Calu3 (cell line): ENCODE measurements around the gene CEP170. TPM values are rescaled to one million over a fixed set of nuclear protein-coding genes. Genes with fewer than 3 reads are reported as not detected.
"Not testable (repeated sequence)": the region's sequence is repeated elsewhere in the genome, so short reads cannot be mapped to it uniquely, and the experiment has no call there.

Experiments used
- BruUV-seq: library from RNA; stranded (reverse); fragments of 400-500 nt; replicated peaks from 2 replicates; lab custom pipeline; 2021; lab: Mats Ljungman, UMichigan
- CTCF ChIA-PET: fragments of 300-600 bp; sonication (Branson Sonifier 250); formaldehyde crosslinking; loops from one replicate; lab custom pipeline; 2022; ENCODE audit warnings: antibody characterized with exemption; lab: Charles Lee
- DNase-seq: peaks from one replicate; pipeline ENCODE4 v3.0.0; 2022
- H3K27ac Mint-ChIP-seq: one replicate; pipeline ENCODE4 v1.8.0; 2022; ENCODE audit warnings: mixed read lengths; ENCODE audit not compliant: unreplicated experiment
- H3K27me3 Mint-ChIP-seq: one replicate; pipeline ENCODE4 v1.8.0; 2022; ENCODE audit warnings: mixed read lengths; ENCODE audit not compliant: unreplicated experiment
- H3K36me3 Mint-ChIP-seq: one replicate; pipeline ENCODE4 v1.8.0; 2022; ENCODE audit warnings: mild to moderate bottlenecking, moderate library complexity, mixed read lengths; ENCODE audit not compliant: insufficient read depth, unreplicated experiment
- H3K4me1 Mint-ChIP-seq: one replicate; pipeline ENCODE4 v1.8.0; 2022; ENCODE audit warnings: mild to moderate bottlenecking, low read depth, mixed read lengths; ENCODE audit not compliant: unreplicated experiment
- H3K4me3 Mint-ChIP-seq: one replicate; pipeline ENCODE4 v1.8.0; 2022; ENCODE audit warnings: mild to moderate bottlenecking, low read depth, moderate library complexity, mixed read lengths; ENCODE audit not compliant: unreplicated experiment
- H3K9me3 Mint-ChIP-seq: one replicate; pipeline ENCODE4 v1.8.0; 2022; ENCODE audit warnings: low read depth, mixed read lengths; ENCODE audit not compliant: unreplicated experiment
- intact Hi-C: fragments of 100-400 bp; cut with micrococcal nuclease; formaldehyde crosslinking; loops from one replicate; pipeline ENCODE4 v1.10.0; 2022; ENCODE audit not compliant: unreplicated experiment
- total RNA-seq: library from RNA; stranded (reverse); gene quantifications from 2 replicates; pipeline ENCODE4 v1.2.3, GENCODE V29; 2022

The CEP170 gene
- total RNA-seq, 1 experiment from 2014 or later: 133 TPM

DNA sequence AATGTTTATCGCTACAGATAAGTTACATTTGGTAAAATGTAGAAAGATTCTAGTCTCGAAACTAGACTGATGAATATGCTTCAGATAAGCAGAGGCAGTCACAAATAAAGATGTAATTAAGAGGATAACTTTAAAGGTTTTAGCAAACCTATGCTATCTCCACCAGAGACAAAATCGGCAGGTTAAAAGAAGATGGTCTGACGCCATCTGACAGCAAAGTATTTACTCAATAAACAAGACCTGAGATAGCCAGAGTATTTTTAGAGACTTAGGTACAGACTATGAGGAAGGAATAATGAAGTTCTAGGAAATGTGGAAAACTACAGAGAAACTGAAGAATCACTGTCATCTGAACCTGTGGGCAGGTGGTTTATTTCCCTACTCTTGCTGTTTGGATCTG lies 106.0 kb downstream of the CEP170 start:
- H3K36me3 Mint-ChIP-seq: peaks cover 16% of the 10 kb centered on the region
- DNase-seq, H3K27me3 Mint-ChIP-seq, H3K27ac Mint-ChIP-seq, H3K4me3 Mint-ChIP-seq, H3K4me1 Mint-ChIP-seq, BruUV-seq, H3K9me3 Mint-ChIP-seq, intact Hi-C loops, CTCF ChIA-PET: not testable (repeated sequence)

DNA sequence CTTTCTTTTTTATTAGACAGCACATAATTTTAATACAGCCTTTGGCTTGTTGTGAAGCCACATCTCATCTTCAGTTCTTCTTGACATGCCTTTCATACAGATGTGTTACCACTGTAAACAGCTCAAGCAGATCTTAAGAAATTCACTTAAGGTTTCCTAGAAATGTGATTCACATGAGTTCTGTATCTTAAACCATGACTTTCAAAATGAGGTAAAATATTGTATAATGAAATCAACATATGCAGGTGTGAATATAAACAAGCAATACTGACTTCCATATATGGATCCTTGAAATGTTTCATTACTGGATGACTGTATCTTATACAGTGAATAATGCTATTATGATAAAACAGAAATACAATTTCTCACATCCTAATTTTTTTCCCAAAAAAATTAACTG lies 107.7 kb downstream of the CEP170 start:
- DNase-seq, CTCF ChIA-PET, H3K27me3 Mint-ChIP-seq, H3K27ac Mint-ChIP-seq, H3K4me3 Mint-ChIP-seq, H3K9me3 Mint-ChIP-seq, H3K36me3 Mint-ChIP-seq, BruUV-seq, intact Hi-C loops, H3K4me1 Mint-ChIP-seq: not testable (repeated sequence)

DNA sequence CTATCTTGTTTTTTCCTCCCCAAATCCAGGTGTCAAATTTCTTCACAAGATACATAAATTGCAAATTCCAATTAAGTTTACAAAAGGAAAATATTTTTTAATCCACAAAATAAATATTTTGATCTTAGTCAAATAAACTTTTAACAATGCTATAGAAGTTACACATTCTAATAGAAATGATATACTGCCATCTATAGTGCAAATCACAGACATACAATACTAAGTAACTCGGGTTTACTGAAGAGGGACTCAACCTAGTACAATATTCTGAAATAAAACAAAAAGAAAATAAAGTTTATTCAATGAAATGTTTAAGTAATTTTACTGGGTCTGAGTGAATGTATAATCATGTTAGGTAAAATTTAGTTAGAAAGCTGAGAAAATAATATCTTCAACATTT lies 114.6 kb downstream of the CEP170 start:
- CTCF ChIA-PET: not testable (repeated sequence)

DNA sequence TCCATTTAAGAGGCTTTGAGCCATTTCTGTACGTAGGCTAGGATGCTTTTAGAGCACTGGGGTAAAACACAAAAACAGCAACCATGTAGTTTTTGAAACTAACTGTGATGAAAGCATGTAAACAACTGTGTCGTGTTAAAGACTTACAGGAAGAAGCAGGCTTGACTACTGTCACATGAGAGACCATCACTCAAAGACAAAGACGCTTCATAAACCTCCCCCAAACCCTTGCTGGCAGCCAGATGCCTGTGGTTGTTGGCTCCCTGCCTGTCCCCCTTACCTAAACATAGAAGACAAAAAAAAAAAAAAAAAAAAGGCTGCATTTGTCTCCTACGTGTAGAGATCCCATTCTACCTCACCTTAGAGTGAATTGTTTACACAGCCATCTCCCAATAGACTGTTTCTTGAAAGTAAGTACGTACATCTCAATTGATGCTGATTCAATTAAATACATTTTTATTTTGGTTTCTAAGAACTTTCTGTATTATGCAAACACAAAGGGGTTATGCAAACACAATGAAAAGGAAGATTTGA lies 132.1 kb downstream of the CEP170 start:
- CTCF ChIA-PET: interaction anchor here (0.7 kb wide), 1 partner anchor 1129 kb away, joined by 7 read pairs; no protein-coding TSS in a partner anchor
- H3K4me3 Mint-ChIP-seq, H3K4me1 Mint-ChIP-seq, DNase-seq, H3K9me3 Mint-ChIP-seq, H3K27ac Mint-ChIP-seq, H3K27me3 Mint-ChIP-seq, intact Hi-C loops, BruUV-seq: not testable (repeated sequence)
- H3K36me3 Mint-ChIP-seq: peaks cover 13% of the 10 kb centered on the region

More for the DNA sequence above, 114.6 kb downstream of the CEP170 start:
- DNase-seq, H3K4me1 Mint-ChIP-seq, H3K27me3 Mint-ChIP-seq, H3K9me3 Mint-ChIP-seq, intact Hi-C loops, H3K4me3 Mint-ChIP-seq, BruUV-seq, H3K27ac Mint-ChIP-seq: not testable (repeated sequence)
- H3K36me3 Mint-ChIP-seq: peaks cover 12% of the 10 kb centered on the region

DNA sequence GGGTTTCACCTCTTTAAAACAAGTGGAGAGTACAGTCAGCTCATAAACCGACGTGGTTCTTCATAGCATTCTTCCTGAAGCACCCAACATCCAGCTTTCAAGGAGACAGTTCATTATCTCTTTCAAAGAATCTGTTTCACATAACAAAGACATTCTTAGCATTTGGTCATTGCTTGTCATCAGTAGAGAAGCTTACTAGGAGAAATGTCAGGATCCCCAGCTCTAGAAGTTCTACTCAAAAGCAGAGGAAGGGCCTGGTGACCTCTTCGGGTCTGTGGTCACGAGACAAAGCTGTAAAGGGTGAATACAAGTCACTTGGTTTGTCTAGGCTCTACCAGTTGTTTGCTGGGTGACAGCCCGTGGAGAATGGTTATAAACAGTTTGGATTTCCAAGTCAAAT lies 133.1 kb downstream of the CEP170 start:
- DNase-seq, H3K27me3 Mint-ChIP-seq, H3K9me3 Mint-ChIP-seq, H3K27ac Mint-ChIP-seq, H3K4me3 Mint-ChIP-seq, BruUV-seq, intact Hi-C loops, CTCF ChIA-PET, H3K4me1 Mint-ChIP-seq: not testable (repeated sequence)
- H3K36me3 Mint-ChIP-seq: peaks cover 13% of the 10 kb centered on the region

DNA sequence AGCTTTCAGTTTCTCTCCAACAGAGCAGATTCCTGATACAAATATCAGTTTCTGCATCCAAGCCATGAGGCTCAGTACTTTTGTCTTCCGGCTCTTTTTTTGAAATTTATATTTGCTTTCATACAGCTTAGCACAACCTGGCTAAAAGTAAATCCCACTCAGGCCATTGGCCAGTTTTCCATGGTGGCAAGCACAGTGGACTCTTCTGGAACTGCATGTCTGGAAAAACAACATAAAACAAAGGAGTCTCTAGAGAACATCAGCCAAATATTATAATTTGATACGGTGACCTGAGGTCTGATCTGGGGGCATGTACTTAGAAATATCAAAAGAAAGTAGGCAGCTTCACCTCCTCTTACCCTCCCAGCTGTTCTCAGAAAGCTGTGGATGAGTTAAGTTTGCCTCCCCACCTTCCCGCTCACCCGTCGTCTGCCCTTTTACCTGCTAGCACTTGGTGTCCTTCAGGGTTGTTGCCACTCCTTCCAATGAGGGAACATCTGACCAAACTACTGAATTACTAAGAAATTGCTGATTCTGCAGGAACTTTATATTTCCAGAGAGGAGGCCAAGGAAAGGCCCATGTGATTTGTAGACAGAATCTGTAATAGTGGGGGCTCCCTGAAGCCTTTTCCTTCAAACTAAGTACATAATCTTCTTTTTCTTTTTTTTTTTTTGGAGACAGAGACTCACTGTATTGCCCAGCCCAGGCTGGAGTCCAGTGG lies 136.3 kb downstream of the CEP170 start:
- H3K27me3 Mint-ChIP-seq, DNase-seq, CTCF ChIA-PET, intact Hi-C loops, BruUV-seq, H3K9me3 Mint-ChIP-seq, H3K4me1 Mint-ChIP-seq, H3K27ac Mint-ChIP-seq, H3K4me3 Mint-ChIP-seq: not testable (repeated sequence)
- peaks cover 12% of the 10 kb centered on the region for H3K36me3 Mint-ChIP-seq

DNA sequence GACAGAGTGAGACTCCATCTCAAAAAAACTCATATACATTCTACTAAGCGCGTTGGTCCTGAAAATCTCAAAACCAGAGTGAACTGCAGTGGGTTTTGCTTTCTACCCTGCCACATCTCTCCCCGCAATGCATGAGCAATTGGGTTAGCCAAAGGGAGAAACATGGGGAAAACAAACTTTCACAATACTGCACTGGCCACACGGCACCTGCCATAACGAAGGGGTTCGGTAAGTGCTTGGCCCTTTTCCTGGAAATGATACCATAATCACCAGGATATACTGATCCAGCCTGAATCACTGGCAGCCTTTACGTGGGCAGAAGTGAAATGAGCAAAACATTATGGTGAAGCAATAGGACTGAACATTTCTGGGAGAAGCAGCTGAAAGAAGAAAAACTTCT lies 138.9 kb downstream of the CEP170 start:
- H3K9me3 Mint-ChIP-seq, BruUV-seq, intact Hi-C loops, H3K4me3 Mint-ChIP-seq, DNase-seq, H3K36me3 Mint-ChIP-seq, H3K27ac Mint-ChIP-seq, H3K4me1 Mint-ChIP-seq, CTCF ChIA-PET, H3K27me3 Mint-ChIP-seq: not testable (repeated sequence)

DNA sequence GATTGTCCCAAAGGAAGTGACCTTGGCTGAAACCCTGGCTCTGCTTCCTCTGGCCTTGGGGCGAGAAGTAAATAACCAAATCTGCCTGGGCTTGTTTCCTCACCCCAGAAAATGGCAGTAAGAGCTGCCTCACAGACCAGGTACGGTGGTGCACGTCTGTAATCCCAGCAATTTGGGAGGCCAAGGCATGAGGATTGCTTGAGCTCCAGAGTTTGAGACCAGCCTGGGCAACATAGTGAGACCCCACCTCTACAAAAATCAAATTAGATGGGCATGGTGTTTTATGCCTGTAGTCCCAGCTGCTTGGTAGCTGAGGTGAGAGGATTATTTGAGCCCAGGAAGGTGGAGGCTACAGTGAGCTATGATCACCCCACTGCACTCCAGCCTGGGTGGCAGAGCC lies 140.3 kb downstream of the CEP170 start:
- DNase-seq, CTCF ChIA-PET, H3K4me3 Mint-ChIP-seq, BruUV-seq, H3K27ac Mint-ChIP-seq, H3K4me1 Mint-ChIP-seq, intact Hi-C loops, H3K36me3 Mint-ChIP-seq, H3K9me3 Mint-ChIP-seq: not testable (repeated sequence)
- peaks cover 15% of the 10 kb centered on the region for H3K27me3 Mint-ChIP-seq

DNA sequence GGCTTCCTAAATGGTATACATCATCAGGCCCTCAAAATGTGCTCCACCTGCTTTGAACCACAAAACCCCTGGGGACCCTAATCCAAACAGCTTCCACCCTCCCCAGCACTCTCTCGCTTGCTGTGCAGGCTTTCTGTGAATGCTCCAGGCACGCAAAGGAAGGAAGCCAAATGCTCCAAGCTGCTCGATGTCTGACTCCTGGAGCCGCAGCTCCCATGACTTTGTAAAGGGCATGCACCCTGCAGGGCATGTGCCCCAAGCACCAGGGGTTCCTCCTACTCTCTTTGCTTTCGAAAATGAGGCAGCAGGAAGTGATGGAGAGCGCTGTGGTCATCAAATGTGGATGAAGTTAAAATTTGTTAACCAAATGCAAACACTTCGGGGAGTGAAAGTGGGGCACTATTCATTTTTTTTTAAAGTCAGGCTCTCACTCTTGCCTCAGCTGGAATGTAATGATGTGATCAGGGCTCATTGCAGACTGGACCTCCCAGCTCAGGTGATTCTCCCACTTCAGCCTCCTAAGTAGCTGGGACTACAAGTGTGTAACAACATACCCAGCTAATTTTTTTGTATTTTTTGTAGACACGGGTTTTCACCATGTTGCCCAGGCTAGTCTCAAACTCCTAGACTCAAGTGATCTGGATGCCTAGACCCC lies 140.9 kb downstream of the CEP170 start:
- CTCF ChIA-PET: interaction anchor here (0.7 kb wide), 1 partner anchor 1814 kb away, joined by 6 read pairs; no protein-coding TSS in a partner anchor
- intact Hi-C loops, DNase-seq, H3K4me3 Mint-ChIP-seq, H3K9me3 Mint-ChIP-seq, H3K4me1 Mint-ChIP-seq, H3K36me3 Mint-ChIP-seq, BruUV-seq, H3K27ac Mint-ChIP-seq: not testable (repeated sequence)
- H3K27me3 Mint-ChIP-seq: peaks cover 17% of the 10 kb centered on the region
